ENCODE results near the gene OR6M1. TPM values are rescaled to one million over a fixed set of nuclear protein-coding genes. Genes with fewer than 3 reads are reported as not detected.
A peak's percentile ranks its signal among the peaks of the same experiment; 100 is the strongest.

OR6M1 gene
- total RNA-seq, 1 donor from 2014 or later = not detected

- H3K27me3 Mint-ChIP-seq = no peaks in the 10 kb centered on the region
- H3K9me3 Mint-ChIP-seq = no peaks in the 10 kb centered on the region
- peak overlapping the region; percentile 33 for H3K4me3 Mint-ChIP-seq
- TF ChIP-seq CTCF (conservative IDR thresholded peaks at IDR 0.05) = no peak
- no peaks in the 10 kb centered on the region for H3K36me3 Mint-ChIP-seq
- no peaks in the 10 kb centered on the region for H3K4me1 Mint-ChIP-seq (ENCODE audit: unreplicated experiment)
- DNase-seq (ENCODE audit: extremely low spot score, unreplicated experiment) = no peak
- H3K27ac Mint-ChIP-seq = peak overlapping the region; percentile 89
These were observed 33.1 kb downstream of the OR6M1 start for GRCh38 chr11:123773026-123773425.

DNA sequence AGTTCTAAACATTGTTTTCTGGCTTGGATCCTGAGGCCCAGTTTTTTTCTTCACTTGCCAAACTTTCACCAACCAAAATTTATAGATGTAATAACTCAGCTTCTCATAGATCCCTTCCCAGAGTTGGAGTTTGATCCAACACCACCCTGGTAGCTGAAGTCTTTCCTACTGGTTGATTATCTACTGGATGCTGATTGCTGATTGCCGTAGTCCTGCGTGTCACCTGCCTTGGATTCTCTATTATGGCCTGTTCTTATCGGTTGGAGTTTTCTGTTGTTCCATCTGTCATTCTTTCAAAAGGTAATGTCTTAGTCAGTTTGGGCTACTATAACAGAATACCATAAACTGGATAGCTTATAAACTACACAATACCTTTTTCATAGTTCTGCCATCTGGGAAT lies 34.5 kb downstream of the OR6M1 start:
- no peak overlapping the region for H3K27ac Mint-ChIP-seq

GRCh38 chr11:123770712-123771111 lies 35.4 kb downstream of the OR6M1 start:
- no peak overlapping the region for H3K4me3 Mint-ChIP-seq
- DNase-seq (ENCODE audit: extremely low spot score, unreplicated experiment) = no peak
- peak overlapping the region; percentile 32 for H3K27ac Mint-ChIP-seq
- H3K9me3 Mint-ChIP-seq = no peaks in the 10 kb centered on the region
- H3K4me1 Mint-ChIP-seq (ENCODE audit: unreplicated experiment) = no peaks in the 10 kb centered on the region
- H3K36me3 Mint-ChIP-seq = no peaks in the 10 kb centered on the region
- no peak for TF ChIP-seq CTCF (conservative IDR thresholded peaks at IDR 0.05)
- no peaks in the 10 kb centered on the region for H3K27me3 Mint-ChIP-seq

More for the DNA sequence above, 34.5 kb downstream of the OR6M1 start:
- H3K36me3 Mint-ChIP-seq = no peaks in the 10 kb centered on the region
- no peak overlapping the region for H3K4me3 Mint-ChIP-seq
- no peak for DNase-seq (ENCODE audit: extremely low spot score, unreplicated experiment)
- H3K9me3 Mint-ChIP-seq = no peaks in the 10 kb centered on the region
- H3K27me3 Mint-ChIP-seq = no peaks in the 10 kb centered on the region
- no peak for TF ChIP-seq CTCF (conservative IDR thresholded peaks at IDR 0.05)
- no peaks in the 10 kb centered on the region for H3K4me1 Mint-ChIP-seq (ENCODE audit: unreplicated experiment)

DNA sequence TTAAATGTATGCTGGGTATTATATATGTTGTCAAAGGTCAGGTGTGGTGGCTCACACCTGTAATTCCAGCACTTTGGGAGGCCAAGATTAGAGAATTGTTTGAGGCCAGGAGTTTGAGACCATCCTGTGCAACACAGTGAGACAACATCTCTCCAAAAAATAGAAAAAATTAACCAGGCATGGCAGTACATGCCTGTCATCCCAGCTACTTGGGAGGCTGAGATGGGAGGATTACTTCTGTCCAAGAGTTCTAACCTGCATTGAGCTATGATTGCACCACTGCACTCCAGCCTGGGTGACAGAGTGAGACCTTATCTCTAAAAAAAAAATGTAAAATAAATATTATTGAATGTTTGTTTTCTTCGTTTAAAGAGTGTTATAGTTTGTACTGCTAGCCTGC lies 40.5 kb downstream of the OR6M1 start:
- no peaks in the 10 kb centered on the region for H3K27me3 Mint-ChIP-seq
- H3K27ac Mint-ChIP-seq = no peak overlapping the region
- H3K4me3 Mint-ChIP-seq = no peak overlapping the region
- H3K4me1 Mint-ChIP-seq (ENCODE audit: unreplicated experiment) = no peaks in the 10 kb centered on the region
- no peaks in the 10 kb centered on the region for H3K36me3 Mint-ChIP-seq
- no peak for DNase-seq (ENCODE audit: extremely low spot score, unreplicated experiment)
- H3K9me3 Mint-ChIP-seq = peaks cover 9% of the 10 kb centered on the region
- no peak for TF ChIP-seq CTCF (conservative IDR thresholded peaks at IDR 0.05)

- TF ChIP-seq CTCF (conservative IDR thresholded peaks at IDR 0.05) = no peak
- H3K9me3 Mint-ChIP-seq = peaks cover 9% of the 10 kb centered on the region
- no peak for DNase-seq (ENCODE audit: extremely low spot score, unreplicated experiment)
- H3K27me3 Mint-ChIP-seq = peaks cover 3% of the 10 kb centered on the region
- H3K4me3 Mint-ChIP-seq = no peak overlapping the region
- H3K27ac Mint-ChIP-seq = no peak overlapping the region
- no peaks in the 10 kb centered on the region for H3K36me3 Mint-ChIP-seq
- no peaks in the 10 kb centered on the region for H3K4me1 Mint-ChIP-seq (ENCODE audit: unreplicated experiment)
These were observed 43.7 kb downstream of the OR6M1 start for GRCh38 chr11:123762422-123762821.

- Mint-ChIP-seq H3K36me3 (no peaks in the 10 kb centered on the region), H3K27ac (no peak overlapping the region), H3K9me3 (peaks cover 9% of the 10 kb centered on the region), H3K4me3 (no peak overlapping the region), H3K4me1 (ENCODE audit: unreplicated experiment) (no peaks in the 10 kb centered on the region), H3K27me3 (peaks cover 7% of the 10 kb centered on the region)
- TF ChIP-seq CTCF (conservative IDR thresholded peaks at IDR 0.05) = no peak
- DNase-seq (ENCODE audit: extremely low spot score, unreplicated experiment) = no peak
These were observed 45.3 kb downstream of the OR6M1 start for GRCh38 chr11:123760894-123761293.

All from type B pancreatic cell (in vitro differentiated cells).